CD14-positive monocyte (primary cell): ENCODE data around the gene MYO5B. TPM values are rescaled to one million over a fixed set of nuclear protein-coding genes. Genes with fewer than 3 reads are reported as not detected.

Source experiments
- DNase-seq, 3 donors: peaks; one replicate each; pipeline ENCODE4 v3.0.0-alpha.2; 2011 to 2022
- H2AFZ ChIP-seq: 2 replicates; pipeline ENCODE4 v1.6.0; 2012; ENCODE audit warnings: mild to moderate bottlenecking, low read depth, low read length, inconsistent platforms; ENCODE audit not compliant: insufficient read depth, poor library complexity, severe bottlenecking
- H3K27ac ChIP-seq, 2 donors: 1 replicate in 1 of 2; 2 replicates in 1 of 2; pipeline ENCODE4 v1.5.1; 2012 to 2013; ENCODE audit warnings: low read length in 2 of 2, control low read depth in 1 of 2, inconsistent platforms in 1 of 2, low read depth in 1 of 2, mild to moderate bottlenecking in 1 of 2
- H3K27me3 ChIP-seq, 2 donors: one replicate each; pipeline versions ENCODE4 v1.6.0 to v1.6.1; 2011 to 2013; ENCODE audit warnings: low read length in 2 of 2; ENCODE audit not compliant: control insufficient read depth in 2 of 2, insufficient read depth in 2 of 2
- H3K36me3 ChIP-seq, 2 donors: replicated peaks in 1 of 2; 1 replicate in 1 of 2; 2 replicates in 1 of 2; pipeline versions ENCODE4 v1.5.1 to v1.6.1; 2012 to 2013; ENCODE audit warnings: low read length in 2 of 2, control low read depth in 1 of 2, inconsistent platforms in 1 of 2, mild to moderate bottlenecking in 1 of 2; ENCODE audit not compliant: insufficient read depth in 2 of 2, control insufficient read depth in 1 of 2
- H3K4me1 ChIP-seq, 2 donors: 1 replicate in 1 of 2; 2 replicates in 1 of 2; pipeline versions ENCODE4 v1.5.1 to v1.6.1; 2012 to 2013; ENCODE audit warnings: low read length in 2 of 2, control low read depth in 1 of 2, inconsistent platforms in 1 of 2, mild to moderate bottlenecking in 1 of 2, moderate library complexity in 1 of 2; ENCODE audit not compliant: insufficient read depth in 2 of 2, control insufficient read depth in 1 of 2
- H3K4me2 ChIP-seq: replicated peaks from 2 replicates; pipeline ENCODE3; 2012; ENCODE audit warnings: low read length, moderate library complexity, mild to moderate bottlenecking; ENCODE audit not compliant: poor library complexity, severe bottlenecking; ENCODE audit errors: extremely low read depth
- H3K4me3 ChIP-seq, 3 experiments: fragments of 200-600 bp in 1 of 3; sonication (generic) in 1 of 3; replicated peaks in 1 of 3; 1 replicate in 2 of 3; 2 replicates in 1 of 3; pipeline ENCODE4 v1.5.1; 2011 to 2013; ENCODE audit warnings: low read length in 3 of 3, mild to moderate bottlenecking in 3 of 3, control low read depth in 2 of 3, low read depth in 2 of 3, inconsistent platforms in 1 of 3, moderate library complexity in 1 of 3
- H3K79me2 ChIP-seq: 2 replicates; pipeline ENCODE4 v1.6.0; 2012; ENCODE audit warnings: mild to moderate bottlenecking, control low read depth, inconsistent platforms, low read length, moderate library complexity; ENCODE audit not compliant: insufficient read depth
- H3K9ac ChIP-seq: 2 replicates; pipeline ENCODE4 v1.6.0; 2017; ENCODE audit warnings: low read length, mild to moderate bottlenecking; ENCODE audit not compliant: insufficient read depth, poor library complexity, severe bottlenecking
- H3K9me3 ChIP-seq, 2 donors: replicated peaks in 1 of 2; 1 replicate in 1 of 2; 2 replicates in 1 of 2; pipeline versions ENCODE4 v1.5.1 to v1.6.1; 2012 to 2013; ENCODE audit warnings: low read length in 2 of 2, control low read depth in 1 of 2; ENCODE audit not compliant: control insufficient read depth in 1 of 2, insufficient read depth in 1 of 2
- H4K20me1 ChIP-seq: 2 replicates; pipeline ENCODE4 v1.6.0; 2012; ENCODE audit warnings: mild to moderate bottlenecking, low read length, control low read depth, moderate library complexity; ENCODE audit not compliant: insufficient read depth
- H3K27ac Mint-ChIP-seq, 7 donors: one replicate each; pipeline ENCODE4 v1.8.0; 2020; ENCODE audit warnings: mild to moderate bottlenecking in 7 of 7, mixed read lengths in 7 of 7, moderate library complexity in 6 of 7, inconsistent platforms in 2 of 7
- H3K27me3 Mint-ChIP-seq, 3 donors: one replicate each; pipeline ENCODE4 v1.8.0; 2021 to 2022; ENCODE audit warnings: low read depth in 3 of 3, mild to moderate bottlenecking in 3 of 3, mixed read lengths in 3 of 3, moderate library complexity in 3 of 3, inconsistent platforms in 1 of 3
- H3K36me3 Mint-ChIP-seq, 2 donors: one replicate each; pipeline ENCODE4 v1.8.0; 2020; ENCODE audit warnings: mixed read lengths in 2 of 2, inconsistent platforms in 1 of 2, mild to moderate bottlenecking in 1 of 2
- H3K4me1 Mint-ChIP-seq: one replicate; pipeline ENCODE4 v1.8.0; 2020; ENCODE audit warnings: mild to moderate bottlenecking, mixed read lengths
- H3K4me3 Mint-ChIP-seq, 2 donors: one replicate each; pipeline ENCODE4 v1.8.0; 2020; ENCODE audit warnings: mild to moderate bottlenecking in 2 of 2, mixed read lengths in 2 of 2, moderate library complexity in 1 of 2
- H3K9me3 Mint-ChIP-seq, 7 donors: one replicate each; pipeline ENCODE4 v1.8.0; 2020 to 2022; ENCODE audit warnings: mixed read lengths in 7 of 7, mild to moderate bottlenecking in 6 of 7, moderate library complexity in 6 of 7, inconsistent platforms in 2 of 7
- CTCF ChIP-seq: fragments of 200-600 bp; IDR thresholded peaks from one replicate; pipeline ENCODE4 v1.8.0; 2022; ENCODE audit warnings: antibody characterized with exemption, mild to moderate bottlenecking
- WGBS: methylation state at CpG from one replicate; pipeline ENCODE4 v1.1.5; 2013; ENCODE audit warnings: missing lambda C conversion rate; ENCODE audit not compliant: insufficient coverage; 5-methylcytosine and 5-hydroxymethylcytosine counted together
- intact Hi-C, 2 donors: fragments of 100-400 bp; cut with micrococcal nuclease; formaldehyde crosslinking; loops; one replicate each; pipeline versions ENCODE4 v1.15.0 to v1.15.1; 2023
- polyA plus RNA-seq, 3 donors: library from polyadenylated mRNA; depleted of rRNA in 1 of 3; unstranded in 2 of 3; stranded (reverse) in 1 of 3; fragments of 300-500 nt in 2 of 3; fragments of >200 nt in 1 of 3; fragmentation: Illumina TruSeq in 2 of 3; gene quantifications; 1 replicate in 2 of 3; 2 replicates in 1 of 3; pipeline ENCODE4 v1.2.3, GENCODE V29; 2012 to 2021

The MYO5B gene
- polyA plus RNA-seq, 3 donors: 0.04 TPM; not detected in 2

GRCh38 chr18:50159654-50160046 lies 35.3 kb downstream of the MYO5B start:
- H3K9me3 Mint-ChIP-seq: peaks cover 2 to 16% (median 4%) of the 10 kb centered on the region in 7 donors
- Histone ChIP-seq H3K9ac (no peak overlapping the region), H3K36me3 (no peaks in the 10 kb centered on the region), H3K27me3 (no peaks in the 10 kb centered on the region), H3K4me3 (no peak overlapping the region), H3K9me3 (no peaks in the 10 kb centered on the region), H4K20me1 (no peaks in the 10 kb centered on the region), H3K27ac (no peak overlapping the region), H3K79me2 (no peaks in the 10 kb centered on the region), H3K4me2 (no peak overlapping the region), H2AFZ (no peak overlapping the region), H3K4me1 (no peaks in the 10 kb centered on the region)
- DNase-seq: no peak
- H3K27ac Mint-ChIP-seq: no peak overlapping the region
- H3K4me3 Mint-ChIP-seq: no peak overlapping the region
- TF ChIP-seq CTCF: no peak
- intact Hi-C loops: no loop called here
- H3K27me3 Mint-ChIP-seq: peaks cover 0 to 5% (median 0%) of the 10 kb centered on the region in 3 donors
- WGBS: 95% methylated on average over 10 of the region's 10 CpGs
- H3K36me3 Mint-ChIP-seq: no peaks in the 10 kb centered on the region
- H3K4me1 Mint-ChIP-seq: no peaks in the 10 kb centered on the region

DNA sequence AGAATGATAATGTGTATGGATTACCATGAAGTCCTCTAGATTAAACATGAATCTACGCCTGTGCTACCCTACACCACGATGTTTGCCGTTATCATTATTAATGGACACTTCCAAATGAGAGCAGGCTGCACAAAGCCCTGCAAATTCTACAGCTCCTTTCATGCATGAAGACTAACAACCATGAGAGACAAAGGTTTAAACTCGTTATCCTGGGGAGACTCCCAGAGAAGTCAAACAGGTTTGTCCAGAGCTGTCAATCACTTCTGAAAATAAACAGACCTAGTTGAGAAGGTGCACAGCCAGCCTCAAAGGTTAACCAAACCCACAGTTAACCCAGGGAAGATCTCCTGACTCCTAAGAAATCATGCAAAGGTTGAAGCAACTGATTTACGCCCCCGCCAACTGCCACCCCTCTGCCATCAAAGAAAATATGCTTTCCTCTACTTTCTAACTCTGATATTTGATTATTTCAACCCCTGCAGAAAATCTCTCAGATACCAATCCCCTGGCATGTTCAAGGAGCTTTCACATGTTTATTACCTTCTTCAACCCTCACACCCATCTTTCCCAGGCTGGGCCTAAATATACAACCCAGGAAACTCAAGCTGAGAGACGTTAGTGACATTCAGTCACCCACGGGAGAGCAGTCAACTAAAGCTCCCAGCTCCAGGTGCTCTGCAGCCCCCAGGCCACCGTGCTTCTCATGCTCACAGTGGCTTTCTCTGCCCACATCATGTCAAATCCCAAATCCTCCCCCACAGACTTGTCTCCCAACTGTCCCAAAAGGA lies 35.9 kb downstream of the MYO5B start:
- 82% methylated on average over 9 of the region's 9 CpGs for WGBS
- no peaks in the 10 kb centered on the region for H3K4me1 Mint-ChIP-seq
- peaks cover 2 to 16% (median 4%) of the 10 kb centered on the region in 7 donors for H3K9me3 Mint-ChIP-seq
- Histone ChIP-seq H3K9me3 (no peaks in the 10 kb centered on the region), H3K4me1 (no peaks in the 10 kb centered on the region), H2AFZ (no peak overlapping the region), H3K9ac (no peak overlapping the region), H3K4me3 (no peak overlapping the region), H3K79me2 (no peaks in the 10 kb centered on the region), H3K36me3 (no peaks in the 10 kb centered on the region), H3K27me3 (no peaks in the 10 kb centered on the region), H3K27ac (no peak overlapping the region), H4K20me1 (no peaks in the 10 kb centered on the region), H3K4me2 (no peak overlapping the region)
- H3K27ac Mint-ChIP-seq: no peak overlapping the region
- DNase-seq: no peak
- TF ChIP-seq CTCF: no peak
- peaks cover 0 to 4% (median 0%) of the 10 kb centered on the region in 3 donors for H3K27me3 Mint-ChIP-seq
- H3K4me3 Mint-ChIP-seq: no peak overlapping the region
- H3K36me3 Mint-ChIP-seq: no peaks in the 10 kb centered on the region
- intact Hi-C loops: no loop called here
